Measurements from ENCODE around the gene DLL1.

DLL1 gene

DNA sequence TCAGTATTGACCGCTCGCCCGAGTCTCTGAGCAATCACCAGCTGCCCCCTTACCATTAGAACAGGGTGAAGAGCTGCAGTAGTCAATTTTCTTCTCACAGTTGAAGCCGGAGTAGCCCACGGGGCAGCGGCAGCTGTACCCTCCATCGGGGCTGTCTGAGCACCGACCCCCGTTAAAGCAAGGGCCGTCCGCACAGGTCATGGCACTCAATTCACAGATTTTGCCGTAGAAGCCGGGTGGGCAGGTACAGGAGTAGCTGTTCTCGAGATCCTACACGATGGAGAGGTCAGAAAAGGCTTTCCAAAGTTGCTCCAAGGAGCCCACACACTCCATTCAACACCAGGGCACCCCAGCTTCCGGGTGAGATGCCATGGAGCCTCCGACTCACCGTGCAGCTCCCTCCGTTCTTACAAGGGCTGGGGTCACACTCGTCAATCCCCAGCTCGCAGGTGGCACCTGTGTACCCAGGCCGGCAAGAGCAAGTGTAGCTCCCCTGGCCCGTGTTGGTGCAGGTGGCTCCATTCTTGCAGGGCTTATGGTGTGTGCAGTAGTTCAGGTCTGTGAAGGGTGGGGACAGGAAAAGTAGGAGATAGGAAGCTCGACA, 5.9 kb downstream of the DLL1 start:
- no peak for DNase-seq (ENCODE audit: insufficient read length, low spot score)
- FAIRE-seq: no peak
- no peak for TF ChIP-seq POLR2AphosphoS5 (IDR thresholded peaks at IDR 0.05; ENCODE audit: low read depth, low read length)
- no peak for TF ChIP-seq SPI1 (IDR thresholded peaks at IDR 0.05; ENCODE audit: low read depth, low read length)
- TF ChIP-seq TAF1 (IDR thresholded peaks at IDR 0.05; ENCODE audit: low read depth, low read length): no peak
- no peak for TF ChIP-seq PAX5 (IDR thresholded peaks at IDR 0.05; ENCODE audit: insufficient read depth, low read length, severe bottlenecking)

DNA sequence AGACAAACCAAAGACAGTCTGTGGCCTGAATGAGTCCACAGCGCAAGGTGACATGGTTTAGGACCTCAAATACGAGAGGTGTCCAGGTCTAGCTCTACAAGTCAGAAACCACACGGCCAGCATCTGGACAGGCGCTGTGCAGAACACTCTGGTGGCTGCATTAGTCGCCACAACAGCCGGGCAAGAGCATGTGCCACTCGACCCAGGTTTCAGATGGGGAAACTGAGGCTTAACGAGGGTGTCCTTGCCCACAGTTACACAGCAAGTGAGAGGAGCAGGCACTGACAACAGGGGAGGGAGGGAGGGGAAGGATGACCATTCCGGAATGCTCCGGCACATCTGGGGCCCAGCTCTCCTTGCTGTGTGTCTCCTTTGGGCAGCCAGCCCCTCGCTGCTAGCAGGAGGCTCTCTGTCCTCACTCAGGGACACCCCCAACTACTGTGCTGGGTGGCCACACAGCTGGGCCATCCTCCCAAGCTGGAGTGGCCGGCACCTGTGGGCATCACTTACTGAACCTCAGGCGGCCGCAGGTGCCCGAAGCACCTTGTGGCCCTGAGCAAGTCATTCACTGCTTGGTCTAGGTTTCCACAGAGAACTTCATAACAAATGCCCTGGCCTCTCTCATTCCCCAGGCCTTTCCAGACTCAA, 6.6 kb downstream of the DLL1 start:
- TF ChIP-seq SPI1 (IDR thresholded peaks at IDR 0.05; ENCODE audit: low read depth, low read length) (no peak), PAX5 (IDR thresholded peaks at IDR 0.05; ENCODE audit: insufficient read depth, low read length, severe bottlenecking) (no peak), TAF1 (IDR thresholded peaks at IDR 0.05; ENCODE audit: low read depth, low read length) (no peak), POLR2A (IDR thresholded peaks at IDR 0.05; ENCODE audit: low read depth, low read length) (no peak)
- FAIRE-seq (no peak), DNase-seq (ENCODE audit: insufficient read length, low spot score) (no peak)

DNA sequence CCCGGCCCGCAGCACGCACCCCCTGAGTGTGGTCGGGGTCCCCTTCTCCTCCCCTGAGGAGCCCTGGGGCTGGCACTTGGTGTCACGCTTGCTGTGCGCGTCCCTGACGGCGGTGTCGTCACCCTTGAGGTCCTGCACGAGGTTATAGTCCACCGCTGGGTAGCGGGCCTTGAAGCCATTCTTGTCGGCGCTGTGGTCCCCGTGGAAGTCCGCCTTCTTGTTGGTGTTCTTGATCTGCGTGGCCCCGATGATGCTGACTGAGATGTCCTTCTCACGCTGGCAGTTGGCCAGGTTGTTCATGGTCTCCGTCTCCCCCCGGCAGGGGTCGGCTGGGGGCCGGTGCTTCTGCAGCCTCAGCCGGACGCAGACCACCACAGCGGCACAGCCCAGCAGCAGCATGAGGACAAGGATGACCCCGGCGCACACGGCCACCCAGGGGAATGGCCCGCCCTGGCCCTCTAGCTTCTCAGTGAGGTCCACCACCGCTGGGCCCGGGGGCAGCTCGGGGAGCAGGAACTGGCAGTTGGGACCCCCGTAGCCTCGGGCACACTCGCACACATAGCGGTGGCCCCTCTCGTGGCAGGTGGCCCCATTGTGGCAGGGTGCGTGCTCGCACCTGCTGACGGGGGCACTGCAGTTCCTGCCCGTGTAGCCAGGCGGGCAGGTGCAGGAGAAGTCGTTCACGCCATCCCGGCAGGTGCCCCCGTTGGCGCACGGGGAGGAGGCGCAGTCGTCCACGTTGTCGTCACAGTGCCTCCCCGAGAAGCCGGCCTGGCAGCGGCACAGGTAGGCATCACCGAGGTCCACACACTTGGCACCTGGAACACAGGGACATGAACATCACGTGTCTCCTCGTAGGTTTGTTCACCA, 7.4 kb downstream of the DLL1 start:
- DNase-seq (ENCODE audit: insufficient read length, low spot score) (no peak), FAIRE-seq (no peak)
- TF ChIP-seq PAX5 (IDR thresholded peaks at IDR 0.05; ENCODE audit: insufficient read depth, low read length, severe bottlenecking) (no peak), SPI1 (IDR thresholded peaks at IDR 0.05; ENCODE audit: low read depth, low read length) (no peak), POLR2A (IDR thresholded peaks at IDR 0.05; ENCODE audit: low read depth, low read length) (no peak), POLR2AphosphoS5 (IDR thresholded peaks at IDR 0.05; ENCODE audit: low read depth, low read length) (no peak), TAF1 (IDR thresholded peaks at IDR 0.05; ENCODE audit: low read depth, low read length) (no peak), POU2F2 (IDR thresholded peaks at IDR 0.05; ENCODE audit: low read depth, low read length) (no peak)

DNA sequence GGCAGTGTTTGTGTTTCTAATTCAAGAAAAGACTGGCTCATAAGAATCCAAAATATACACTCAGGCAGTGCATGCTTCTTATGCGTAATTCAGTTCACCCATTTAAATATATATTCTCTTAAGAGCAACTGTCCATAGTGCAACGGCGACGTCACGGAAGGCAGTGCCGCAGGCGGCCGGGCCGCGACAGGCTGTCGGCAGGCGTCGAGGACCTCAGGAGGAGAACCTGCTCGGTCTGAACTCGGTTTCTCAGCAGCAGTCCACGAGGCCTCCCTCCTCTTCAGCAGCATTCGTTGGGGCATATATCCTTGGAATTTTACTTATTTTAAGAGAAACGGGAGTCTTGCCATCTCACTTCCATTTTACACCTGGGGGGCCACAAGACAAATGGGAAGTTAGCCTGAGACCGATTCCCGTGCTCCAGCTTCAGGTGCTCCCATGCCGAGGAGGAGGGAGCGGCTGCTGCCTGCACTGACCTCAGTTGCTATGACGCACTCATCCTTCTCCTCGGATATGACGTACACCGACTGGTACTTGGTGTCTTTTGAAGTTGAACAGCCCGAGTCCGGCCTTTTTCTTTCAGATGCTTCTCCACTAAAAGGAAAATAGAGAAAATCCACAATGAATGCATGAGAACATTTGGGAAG, 8.2 kb downstream of the DLL1 start:
- TF ChIP-seq TAF1 (IDR thresholded peaks at IDR 0.05; ENCODE audit: low read depth, low read length) (no peak), POLR2A (IDR thresholded peaks at IDR 0.05; ENCODE audit: low read depth, low read length) (no peak), POLR2AphosphoS5 (IDR thresholded peaks at IDR 0.05; ENCODE audit: low read depth, low read length) (no peak), SPI1 (IDR thresholded peaks at IDR 0.05; ENCODE audit: low read depth, low read length) (no peak), POU2F2 (IDR thresholded peaks at IDR 0.05; ENCODE audit: low read depth, low read length) (no peak)
- no peak for FAIRE-seq
- no peak for DNase-seq (ENCODE audit: insufficient read length, low spot score)

DNA sequence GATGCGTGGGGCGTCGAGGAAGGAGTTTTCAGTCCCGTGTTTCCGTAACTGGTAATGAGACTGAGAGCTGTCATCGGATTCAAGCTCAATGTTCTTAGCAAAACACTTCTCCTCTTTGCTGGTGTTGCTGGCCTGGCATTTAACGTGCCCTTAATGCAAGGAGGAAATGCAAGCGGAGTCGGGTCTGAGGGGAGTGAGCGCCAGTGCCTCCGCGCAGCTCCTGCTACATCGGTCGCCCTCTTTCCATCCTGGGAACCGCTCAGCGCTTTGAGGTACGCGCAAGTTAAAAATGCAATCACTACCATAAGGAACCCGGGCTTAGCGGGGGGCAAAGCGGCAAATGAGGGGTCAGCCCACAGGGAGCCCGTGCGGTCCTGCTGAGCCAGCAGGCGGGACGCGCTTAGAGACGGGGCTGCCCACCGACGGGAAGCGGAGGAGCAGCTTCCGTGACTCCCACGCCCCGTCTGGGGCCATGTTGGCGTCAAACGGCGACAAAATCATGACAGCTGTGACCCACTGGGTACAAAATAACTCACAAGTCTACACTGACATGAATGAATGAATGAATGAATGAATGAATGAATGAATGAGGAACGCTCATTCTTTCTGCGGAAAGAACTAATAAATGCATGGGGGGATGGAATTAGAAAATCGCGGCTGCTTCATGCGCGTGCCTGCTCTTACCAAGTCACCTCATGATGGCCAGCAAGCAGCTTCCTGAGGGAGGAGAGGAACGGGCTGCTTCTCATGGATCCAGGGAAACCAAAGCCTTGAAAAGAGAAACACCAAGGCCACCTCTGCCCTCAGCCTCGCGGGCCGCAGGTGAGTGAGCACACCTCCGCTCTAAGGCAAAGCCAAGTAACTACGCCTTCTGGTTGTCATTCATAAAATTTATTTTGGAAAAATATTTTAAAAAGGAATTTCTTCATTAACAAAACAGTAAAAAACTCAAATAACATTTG, 9.3 kb downstream of the DLL1 start:
- FAIRE-seq: no peak
- DNase-seq (ENCODE audit: insufficient read length, low spot score): no peak
- TF ChIP-seq POU2F2 (IDR thresholded peaks at IDR 0.05; ENCODE audit: low read depth, low read length): no peak
- TF ChIP-seq TAF1 (IDR thresholded peaks at IDR 0.05; ENCODE audit: low read depth, low read length): no peak
- TF ChIP-seq POLR2AphosphoS5 (IDR thresholded peaks at IDR 0.05; ENCODE audit: low read depth, low read length): no peak
- no peak for TF ChIP-seq SPI1 (IDR thresholded peaks at IDR 0.05; ENCODE audit: low read depth, low read length)
- TF ChIP-seq POLR2A (IDR thresholded peaks at IDR 0.05; ENCODE audit: low read depth, low read length): no peak
- no peak for TF ChIP-seq PAX5 (IDR thresholded peaks at IDR 0.05; ENCODE audit: insufficient read depth, low read length, severe bottlenecking)

DNA sequence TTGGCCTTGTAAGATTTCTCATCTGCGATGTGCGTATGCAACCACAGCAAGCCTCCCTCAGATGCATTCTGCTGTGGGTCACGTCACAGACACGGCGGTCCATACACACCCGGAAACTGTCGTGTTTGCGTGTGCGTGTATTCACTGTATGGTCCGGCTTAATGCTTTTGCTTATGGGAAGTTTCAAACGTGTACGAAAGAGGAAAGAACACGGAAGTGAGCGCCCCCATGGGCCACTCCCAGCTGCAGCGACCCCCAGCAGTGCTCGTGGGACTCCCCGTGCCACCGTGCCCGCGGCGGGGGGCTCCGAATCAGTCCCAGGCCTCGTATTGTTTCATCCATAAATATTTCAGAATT, 10.2 kb downstream of the DLL1 start:
- TF ChIP-seq POLR2A (IDR thresholded peaks at IDR 0.05; ENCODE audit: low read depth, low read length) (no peak), TAF1 (IDR thresholded peaks at IDR 0.05; ENCODE audit: low read depth, low read length) (no peak), SPI1 (IDR thresholded peaks at IDR 0.05; ENCODE audit: low read depth, low read length) (no peak), POLR2AphosphoS5 (IDR thresholded peaks at IDR 0.05; ENCODE audit: low read depth, low read length) (no peak), PAX5 (IDR thresholded peaks at IDR 0.05; ENCODE audit: insufficient read depth, low read length, severe bottlenecking) (no peak), POU2F2 (IDR thresholded peaks at IDR 0.05; ENCODE audit: low read depth, low read length) (no peak)
- FAIRE-seq: no peak
- DNase-seq (ENCODE audit: insufficient read length, low spot score): no peak

DNA sequence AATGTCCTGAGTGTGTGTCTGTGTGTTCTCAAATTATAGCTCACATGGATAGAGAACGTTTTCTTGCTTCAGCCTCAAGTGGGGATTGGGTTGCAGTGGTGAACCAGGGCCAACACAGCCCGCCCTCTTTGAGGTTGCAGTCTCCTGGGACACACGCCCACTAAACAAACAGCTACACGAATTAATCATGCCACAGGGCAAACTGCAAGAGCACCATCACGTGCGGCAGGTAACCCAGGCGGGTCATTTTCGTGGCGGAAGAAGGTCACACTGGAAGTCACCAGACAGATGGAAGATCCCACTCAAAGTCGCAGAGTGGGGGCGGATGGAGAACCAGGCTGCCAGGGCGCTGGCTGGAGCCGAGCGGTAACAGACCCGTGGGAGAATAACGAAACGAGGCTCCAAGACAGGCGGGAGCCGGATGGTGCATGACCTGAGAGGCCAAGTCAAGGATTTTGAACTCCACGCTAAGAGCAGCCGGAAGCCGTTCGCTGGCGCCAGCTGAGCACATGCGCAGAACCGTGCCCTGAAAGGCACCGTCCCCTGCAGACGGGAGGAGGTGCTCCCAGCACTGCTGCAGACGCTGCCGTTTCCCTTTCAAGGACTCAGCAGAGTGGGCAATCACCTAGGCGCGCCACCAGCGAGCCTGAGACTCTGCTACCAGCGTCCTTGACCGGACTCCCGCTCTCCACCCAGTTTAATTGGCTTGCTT, 10.7 kb downstream of the DLL1 start:
- no peak for DNase-seq (ENCODE audit: insufficient read length, low spot score)
- TF ChIP-seq POU2F2 (IDR thresholded peaks at IDR 0.05; ENCODE audit: low read depth, low read length): no peak
- TF ChIP-seq TAF1 (IDR thresholded peaks at IDR 0.05; ENCODE audit: low read depth, low read length): no peak
- no peak for TF ChIP-seq POLR2AphosphoS5 (IDR thresholded peaks at IDR 0.05; ENCODE audit: low read depth, low read length)
- no peak for TF ChIP-seq PAX5 (IDR thresholded peaks at IDR 0.05; ENCODE audit: insufficient read depth, low read length, severe bottlenecking)
- TF ChIP-seq POLR2A (IDR thresholded peaks at IDR 0.05; ENCODE audit: low read depth, low read length): no peak
- no peak for TF ChIP-seq SPI1 (IDR thresholded peaks at IDR 0.05; ENCODE audit: low read depth, low read length)
- peak; percentile 74 for FAIRE-seq

DNA sequence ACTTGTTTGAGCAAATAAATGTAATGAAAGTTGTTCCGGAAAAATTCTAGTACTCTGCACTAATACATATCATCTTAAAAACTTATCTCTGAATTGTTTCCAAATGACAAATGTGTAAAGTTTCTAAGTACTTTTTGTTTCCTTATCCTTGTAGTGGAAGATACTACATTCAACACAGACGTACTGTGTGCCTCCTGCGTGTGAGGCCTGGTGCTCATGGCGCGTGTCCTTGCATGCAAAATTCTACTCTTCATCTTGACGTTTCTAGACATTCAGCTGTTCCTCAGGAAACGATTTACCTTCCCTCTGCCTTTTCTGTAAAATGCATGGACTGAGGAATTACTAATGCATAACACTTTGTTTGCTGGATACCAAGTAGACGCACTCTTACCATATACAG, 11.5 kb downstream of the DLL1 start:
- DNase-seq (ENCODE audit: insufficient read length, low spot score): no peak
- no peak for FAIRE-seq
- TF ChIP-seq POLR2AphosphoS5 (IDR thresholded peaks at IDR 0.05; ENCODE audit: low read depth, low read length): no peak
- no peak for TF ChIP-seq TAF1 (IDR thresholded peaks at IDR 0.05; ENCODE audit: low read depth, low read length)
- TF ChIP-seq SPI1 (IDR thresholded peaks at IDR 0.05; ENCODE audit: low read depth, low read length): no peak
- no peak for TF ChIP-seq POLR2A (IDR thresholded peaks at IDR 0.05; ENCODE audit: low read depth, low read length)
- no peak for TF ChIP-seq POU2F2 (IDR thresholded peaks at IDR 0.05; ENCODE audit: low read depth, low read length)
- no peak for TF ChIP-seq PAX5 (IDR thresholded peaks at IDR 0.05; ENCODE audit: insufficient read depth, low read length, severe bottlenecking)
